Loucy (cell line): ENCODE data around the gene SAXO2.

Experiments used
- H2AFZ ChIP-seq: fragments of 200-600 bp; sonication (generic); 2 replicates; pipeline ENCODE4 v1.6.0; 2016; ENCODE audit warnings: antibody characterized with exemption, mild to moderate bottlenecking, low read length, moderate library complexity
- H3F3A ChIP-seq: fragments of 200-600 bp; 2 replicates; pipeline ENCODE4 v1.6.0; 2016; ENCODE audit warnings: antibody characterized with exemption, low read depth, mild to moderate bottlenecking
- H3K27me3 ChIP-seq: fragments of 200-600 bp; sonication (generic); 2 replicates; pipeline ENCODE4 v1.6.1; 2014; ENCODE audit warnings: low read length, mild to moderate bottlenecking; ENCODE audit not compliant: insufficient read depth, poor library complexity, severe bottlenecking
- H3K36me3 ChIP-seq: fragments of 200-600 bp; sonication (generic); 2 replicates; pipeline ENCODE4 v1.6.1; 2016; ENCODE audit warnings: low read length; ENCODE audit not compliant: insufficient read depth
- H3K4me1 ChIP-seq: fragments of 200-600 bp; sonication (generic); 2 replicates; pipeline ENCODE4 v1.5.1; 2014; ENCODE audit warnings: low read length, mild to moderate bottlenecking; ENCODE audit not compliant: insufficient read depth, poor library complexity, severe bottlenecking
- H3K4me2 ChIP-seq: fragments of 200-600 bp; sonication (generic); 2 replicates; pipeline ENCODE4 v1.6.0; 2014; ENCODE audit warnings: antibody characterized with exemption, low read length, low read depth, mild to moderate bottlenecking; ENCODE audit not compliant: poor library complexity, severe bottlenecking
- H3K4me3 ChIP-seq: fragments of 200-600 bp; sonication (generic); 2 replicates; pipeline ENCODE4 v1.5.1; 2014; ENCODE audit warnings: low read length, mild to moderate bottlenecking, mixed read lengths; ENCODE audit not compliant: poor library complexity, severe bottlenecking
- H3K79me2 ChIP-seq: fragments of 200-600 bp; sonication (generic); 2 replicates; pipeline ENCODE4 v1.6.1; 2014; ENCODE audit warnings: low read length; ENCODE audit not compliant: insufficient read depth
- H3K9ac ChIP-seq: fragments of 200-600 bp; sonication (generic); 2 replicates; pipeline ENCODE4 v1.6.0; 2014; ENCODE audit warnings: mild to moderate bottlenecking, low read depth, low read length, moderate library complexity; ENCODE audit not compliant: poor library complexity, severe bottlenecking
- H3K9me2 ChIP-seq: fragments of 200-600 bp; sonication (generic); replicated peaks from 2 replicates; pipeline ENCODE4 v1.6.1; 2016; ENCODE audit warnings: low read depth, low read length, mixed read lengths
- H3K9me3 ChIP-seq: fragments of 200-600 bp; sonication (generic); 2 replicates; pipeline ENCODE4 v1.6.1; 2014; ENCODE audit warnings: mild to moderate bottlenecking, antibody characterized with exemption, low read length, low read depth; ENCODE audit not compliant: insufficient read depth
- H4K20me1 ChIP-seq: fragments of 200-600 bp; sonication (generic); 2 replicates; pipeline ENCODE4 v1.6.0; 2014; ENCODE audit warnings: antibody characterized with exemption, low read length, mild to moderate bottlenecking; ENCODE audit not compliant: insufficient read depth, poor library complexity, severe bottlenecking
- CTCF ChIP-seq: fragments of 200-600 bp; sonication (generic); conservative IDR thresholded peaks from 2 replicates; pipeline ENCODE4 v1.5.1; 2014; ENCODE audit warnings: mild to moderate bottlenecking, antibody characterized with exemption, low read length
- EZH2phosphoT487 ChIP-seq: fragments of 200-600 bp; IDR thresholded peaks from 2 replicates; pipeline ENCODE4 v1.6.1; 2018; ENCODE audit warnings: antibody characterized with exemption, mild to moderate bottlenecking, moderate library complexity, borderline replicate concordance

SAXO2 gene

GRCh38 chr15:82300883-82301282, 38.3 kb downstream of the SAXO2 start:
- Histone ChIP-seq H3K4me2 (no peak overlapping the region), H3K79me2 (no peaks in the 10 kb centered on the region), H3K36me3 (no peaks in the 10 kb centered on the region), H3K27me3 (no peaks in the 10 kb centered on the region), H3K9me3 (no peaks in the 10 kb centered on the region), H3K4me3 (no peak overlapping the region), H3K9me2 (no peaks in the 10 kb centered on the region), H3K9ac (no peak overlapping the region), H3F3A (no peaks in the 10 kb centered on the region), H4K20me1 (no peaks in the 10 kb centered on the region), H2AFZ (no peak overlapping the region), H3K4me1 (no peaks in the 10 kb centered on the region)
- no peak for TF ChIP-seq EZH2phosphoT487
- TF ChIP-seq CTCF: no peak

GRCh38 chr15:82301296-82302016, 38.8 kb downstream of the SAXO2 start:
- Histone ChIP-seq H3K9me2 (no peaks in the 10 kb centered on the region), H3K4me3 (no peak overlapping the region), H3F3A (no peaks in the 10 kb centered on the region), H3K27me3 (no peaks in the 10 kb centered on the region), H4K20me1 (no peaks in the 10 kb centered on the region), H3K36me3 (no peaks in the 10 kb centered on the region), H3K79me2 (no peaks in the 10 kb centered on the region), H3K4me2 (no peak overlapping the region), H3K9me3 (no peaks in the 10 kb centered on the region), H3K9ac (no peak overlapping the region), H3K4me1 (no peaks in the 10 kb centered on the region), H2AFZ (no peak overlapping the region)
- TF ChIP-seq CTCF: no peak
- TF ChIP-seq EZH2phosphoT487: no peak

- Histone ChIP-seq H4K20me1 (no peaks in the 10 kb centered on the region), H2AFZ (no peak overlapping the region), H3K9me3 (no peaks in the 10 kb centered on the region), H3K4me3 (no peak overlapping the region), H3K36me3 (no peaks in the 10 kb centered on the region), H3K9ac (no peak overlapping the region), H3K4me1 (no peaks in the 10 kb centered on the region), H3K79me2 (no peaks in the 10 kb centered on the region), H3K4me2 (no peak overlapping the region), H3F3A (no peaks in the 10 kb centered on the region), H3K9me2 (no peaks in the 10 kb centered on the region), H3K27me3 (no peaks in the 10 kb centered on the region)
- TF ChIP-seq CTCF (no peak), EZH2phosphoT487 (no peak)
Measured at GRCh38 chr15:82303956-82304777, 41.5 kb downstream of the SAXO2 start.
